Prostate gland (tissue), 2 donors: Measurements from ENCODE around the gene TUBGCP3.

ENCODE experiments used
- CTCF ChIP-seq, 4 experiments: fragments of 200-600 bp in 2 of 4; fragments of 450-650 bp in 2 of 4; sonication (generic) in 2 of 4; IDR thresholded peaks; 1 replicate in 3 of 4; 2 replicates in 1 of 4; pipeline ENCODE4 v1.5.1; 2016 to 2019; ENCODE audit warnings: antibody characterized with exemption in 4 of 4, mild to moderate bottlenecking in 2 of 4, moderate library complexity in 2 of 4
- POLR2AphosphoS5 ChIP-seq: sonication (generic); formaldehyde crosslinking; IDR thresholded peaks from one replicate; pipeline ENCODE4 v1.6.1; 2017; ENCODE audit warnings: antibody characterized with exemption

- TF ChIP-seq CTCF (IDR thresholded peaks at IDR 0.05) = no peak
- TF ChIP-seq POLR2AphosphoS5 = no peak
Measured at GRCh38 chr13:112601371-112601770, 13.4 kb upstream of the TUBGCP3 start.
